ENCODE data around the gene LRRC70.

- no peak for TF ChIP-seq CTCF (conservative IDR thresholded peaks at IDR 0.05; ENCODE audit: low read depth in 2 of 2)
- TF ChIP-seq POLR2AphosphoS5 (IDR thresholded peaks at IDR 0.05; ENCODE audit: low read depth), result no peak
- TF ChIP-seq EZH2 (IDR thresholded peaks at IDR 0.05; ENCODE audit: low read depth, unreplicated experiment), result no peak
- TF ChIP-seq ETS1 (IDR thresholded peaks at IDR 0.05), result no peak
- TF ChIP-seq ZNF114 (CRISPR knock-in tag; IDR thresholded peaks at IDR 0.05), result no peak
- no peak for TF ChIP-seq REST (IDR thresholded peaks at IDR 0.05; ENCODE audit: unreplicated experiment)
- TF ChIP-seq JUNB (IDR thresholded peaks at IDR 0.05; ENCODE audit: unreplicated experiment), result no peak
- TF ChIP-seq EZH2phosphoT487 (IDR thresholded peaks at IDR 0.05; ENCODE audit: unreplicated experiment), result no peak
- no peak for TF ChIP-seq ZNF462 (CRISPR knock-in tag; IDR thresholded peaks at IDR 0.05)
Measured at GRCh38 chr5:62542720-62543119, 35.9 kb upstream of the LRRC70 start.

All from GM23338 (cell line).